CD8-positive, alpha-beta memory T cell (primary cell): ENCODE results near the gene C11orf52. TPM values are rescaled to one million over a fixed set of nuclear protein-coding genes. Genes with fewer than 3 reads are reported as not detected.

Source experiments
- CTCF ChIA-PET: fragments of 350-600 bp; sonication (Branson Sonifier 250); formaldehyde crosslinking; loops from one replicate; lab custom pipeline; 2021; ENCODE audit warnings: antibody characterized with exemption; lab: Charles Lee
- POLR2A ChIA-PET: fragments of 350-600 bp; sonication (Branson Sonifier 250); formaldehyde crosslinking; loops from one replicate; lab custom pipeline; 2021; ENCODE audit warnings: antibody characterized with exemption; lab: Charles Lee
- DNase-seq, 5 donors: peaks; one replicate each; pipeline versions ENCODE4 v3.0.0 to v3.0.0-alpha.2; 2020 to 2022; ENCODE audit warnings: mixed read lengths in 1 of 5
- H3K27ac ChIP-seq: one replicate; pipeline ENCODE4 v1.7.0; 2013; ENCODE audit warnings: low read depth, mild to moderate bottlenecking, low read length, moderate library complexity
- H3K27me3 ChIP-seq: 2 replicates; pipeline ENCODE4 v1.7.0; 2013; ENCODE audit warnings: low read length, mild to moderate bottlenecking; ENCODE audit not compliant: insufficient read depth, poor library complexity, severe bottlenecking
- H3K36me3 ChIP-seq: 2 replicates; pipeline ENCODE4 v1.7.0; 2013; ENCODE audit warnings: mild to moderate bottlenecking, low read length, moderate library complexity; ENCODE audit not compliant: insufficient read depth
- H3K4me1 ChIP-seq: 2 replicates; pipeline ENCODE4 v1.7.0; 2013; ENCODE audit warnings: mild to moderate bottlenecking, low read length, moderate library complexity; ENCODE audit not compliant: insufficient read depth
- H3K4me3 ChIP-seq: 2 replicates; pipeline ENCODE4 v1.7.0; 2013; ENCODE audit warnings: mild to moderate bottlenecking, low read length
- H3K9me3 ChIP-seq: 2 replicates; pipeline ENCODE4 v1.7.0; 2013; ENCODE audit warnings: mild to moderate bottlenecking, low read length
- H3K27ac Mint-ChIP-seq, 8 donors: one replicate each; pipeline ENCODE4 v1.8.0; 2020 to 2021; ENCODE audit warnings: mixed read lengths in 8 of 8, mild to moderate bottlenecking in 6 of 8, inconsistent platforms in 3 of 8, moderate library complexity in 3 of 8
- H3K27me3 Mint-ChIP-seq, 2 donors: one replicate each; pipeline ENCODE4 v1.8.0; 2020 to 2021; ENCODE audit warnings: mixed read lengths in 2 of 2, mild to moderate bottlenecking in 1 of 2, moderate library complexity in 1 of 2
- H3K36me3 Mint-ChIP-seq, 3 donors: one replicate each; pipeline ENCODE4 v1.8.0; 2020 to 2021; ENCODE audit warnings: mixed read lengths in 3 of 3, inconsistent platforms in 1 of 3, mild to moderate bottlenecking in 1 of 3
- H3K4me1 Mint-ChIP-seq, 3 donors: one replicate each; pipeline ENCODE4 v1.8.0; 2020 to 2021; ENCODE audit warnings: mixed read lengths in 3 of 3, inconsistent platforms in 1 of 3, mild to moderate bottlenecking in 1 of 3
- H3K4me3 Mint-ChIP-seq, 7 donors: one replicate each; pipeline ENCODE4 v1.8.0; 2020 to 2021; ENCODE audit warnings: mixed read lengths in 7 of 7, mild to moderate bottlenecking in 6 of 7, moderate library complexity in 4 of 7, inconsistent platforms in 2 of 7
- H3K9me3 Mint-ChIP-seq, 5 donors: one replicate each; pipeline ENCODE4 v1.8.0; 2020 to 2022; ENCODE audit warnings: mixed read lengths in 5 of 5, mild to moderate bottlenecking in 3 of 5, moderate library complexity in 2 of 5, inconsistent platforms in 1 of 5
- polyA plus RNA-seq: library from polyadenylated mRNA; unstranded; fragments of 300-500 nt; fragmentation: Illumina TruSeq; gene quantifications from one replicate; pipeline ENCODE4 v1.2.3, GENCODE V29; 2021
- total RNA-seq, 2 experiments: library from RNA; stranded (reverse); gene quantifications; one replicate each; pipeline ENCODE4 v1.2.3, GENCODE V29; 2021

C11orf52 gene
- total and polyA plus RNA-seq, 3 experiments from 2014 or later = not detected

DNA sequence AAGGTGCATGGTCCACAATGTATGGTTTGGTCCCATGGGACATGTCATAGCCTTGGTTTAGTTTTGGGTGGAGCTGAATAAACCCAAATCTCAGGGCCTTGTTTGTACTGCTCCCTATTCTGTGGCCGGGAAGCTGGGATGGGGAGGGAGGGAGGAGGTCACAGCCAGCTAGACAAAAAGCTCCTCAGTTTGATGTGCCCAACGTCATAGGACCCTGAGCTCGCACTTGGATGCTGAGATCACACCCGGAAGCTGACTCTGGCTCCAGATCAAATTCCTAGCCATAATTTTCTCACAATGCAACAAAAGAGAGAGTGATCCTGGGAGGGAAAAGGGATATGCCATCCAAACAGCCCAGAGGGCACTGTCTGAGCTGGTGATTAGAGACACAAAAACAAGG is 4.7 kb upstream of the C11orf52 start:
- H3K9me3 ChIP-seq = no peaks in the 10 kb centered on the region
- peaks cover 36 to 70% of the 10 kb centered on the region in 2 donors for H3K27me3 Mint-ChIP-seq
- H3K36me3 ChIP-seq = no peaks in the 10 kb centered on the region
- ChIA-PET CTCF (interaction anchor here (1.0 kb wide), 1 partner anchor 18 kb away, joined by 3 read pairs; no protein-coding TSS in a partner anchor), POLR2A (no interaction called here)
- H3K4me3 Mint-ChIP-seq = no peak overlapping the region
- no peak overlapping the region for H3K4me3 ChIP-seq
- peaks cover 6% of the 10 kb centered on the region for H3K27me3 ChIP-seq
- no peak overlapping the region for H3K27ac ChIP-seq
- peaks cover 0 to 2% (median 0%) of the 10 kb centered on the region in 3 donors for H3K36me3 Mint-ChIP-seq
- no peak for DNase-seq
- H3K27ac Mint-ChIP-seq = no peak overlapping the region
- no peaks in the 10 kb centered on the region for H3K4me1 ChIP-seq
- no peaks in the 10 kb centered on the region for H3K4me1 Mint-ChIP-seq
- peaks cover 0 to 5% (median 0%) of the 10 kb centered on the region in 5 donors for H3K9me3 Mint-ChIP-seq

DNA sequence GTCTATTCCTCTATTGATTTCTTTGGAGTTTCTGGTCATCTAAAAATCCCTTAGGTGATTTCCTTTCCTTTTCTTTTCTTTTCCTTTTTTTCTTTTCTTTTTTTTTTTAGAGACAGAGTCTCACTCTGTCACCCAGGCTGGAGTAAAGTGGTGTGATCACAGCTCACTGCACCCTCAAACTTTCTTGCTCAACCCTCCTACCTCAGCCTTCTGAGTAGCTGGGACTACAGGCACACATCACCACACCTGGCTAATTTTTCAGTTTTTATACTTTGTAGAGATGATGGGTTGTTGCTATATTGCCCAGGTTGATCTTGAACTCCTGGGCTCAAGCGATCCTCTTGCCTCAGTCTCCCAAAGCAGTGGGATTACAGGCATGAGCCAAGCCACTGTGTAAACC is 1.9 kb upstream of the C11orf52 start:
- peaks cover 0 to 5% (median 0%) of the 10 kb centered on the region in 5 donors for H3K9me3 Mint-ChIP-seq
- H3K4me1 Mint-ChIP-seq = no peaks in the 10 kb centered on the region
- no peaks in the 10 kb centered on the region for H3K4me1 ChIP-seq
- no peak overlapping the region for H3K4me3 ChIP-seq
- no peaks in the 10 kb centered on the region for H3K9me3 ChIP-seq
- H3K27me3 ChIP-seq = peaks cover 5% of the 10 kb centered on the region
- no peak overlapping the region for H3K27ac ChIP-seq
- no peak overlapping the region for H3K27ac Mint-ChIP-seq
- POLR2A ChIA-PET = interaction anchor here (1.1 kb wide), 1 partner anchor 10 kb away, joined by 3 read pairs; no protein-coding TSS in a partner anchor
- no peaks in the 10 kb centered on the region for H3K36me3 ChIP-seq
- H3K36me3 Mint-ChIP-seq = peaks cover 0 to 2% (median 0%) of the 10 kb centered on the region in 3 donors
- CTCF ChIA-PET = interaction anchor here (1.2 kb wide), 1 partner anchor 9 kb away, joined by 4 read pairs; no protein-coding TSS in a partner anchor
- H3K4me3 Mint-ChIP-seq = no peak overlapping the region
- peaks cover 29 to 64% of the 10 kb centered on the region in 2 donors for H3K27me3 Mint-ChIP-seq
- DNase-seq = no peak

DNA sequence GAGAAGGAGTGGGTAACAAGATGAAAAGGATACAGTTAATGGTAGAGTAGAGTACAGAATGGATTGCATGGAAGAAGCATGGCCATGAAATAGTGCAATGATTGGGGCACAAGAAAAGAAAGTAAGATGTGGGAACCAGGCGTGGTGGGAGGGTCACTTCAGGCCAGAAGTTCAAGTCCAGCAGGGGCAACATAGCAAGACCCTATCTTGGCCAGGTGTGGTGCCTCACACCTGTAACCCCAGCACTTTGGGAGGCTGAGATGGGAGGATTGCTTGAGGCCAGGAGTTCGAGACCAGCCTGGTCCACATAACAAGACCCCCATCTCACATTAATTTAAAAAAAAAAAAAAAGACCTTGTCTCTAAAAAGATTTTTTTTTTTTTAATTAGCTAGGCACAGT is 1.4 kb upstream of the C11orf52 start:
- Mint-ChIP-seq H3K9me3 (peaks cover 0 to 5% (median 0%) of the 10 kb centered on the region in 5 donors), H3K36me3 (peaks cover 0 to 2% (median 0%) of the 10 kb centered on the region in 3 donors), H3K4me1 (no peaks in the 10 kb centered on the region), H3K27ac (no peak overlapping the region), H3K27me3 (peaks cover 29 to 58% of the 10 kb centered on the region in 2 donors), H3K4me3 (no peak overlapping the region)
- no peak overlapping the region for H3K27ac ChIP-seq
- ChIA-PET CTCF (interaction anchor here (1.2 kb wide), 1 partner anchor 9 kb away, joined by 4 read pairs; no protein-coding TSS in a partner anchor), POLR2A (interaction anchor here (1.1 kb wide), 1 partner anchor 9 kb away, joined by 3 read pairs; no protein-coding TSS in a partner anchor)
- H3K4me1 ChIP-seq = no peaks in the 10 kb centered on the region
- H3K9me3 ChIP-seq = no peaks in the 10 kb centered on the region
- H3K4me3 ChIP-seq = no peak overlapping the region
- H3K36me3 ChIP-seq = no peaks in the 10 kb centered on the region
- DNase-seq = no peak
- no peaks in the 10 kb centered on the region for H3K27me3 ChIP-seq

DNA sequence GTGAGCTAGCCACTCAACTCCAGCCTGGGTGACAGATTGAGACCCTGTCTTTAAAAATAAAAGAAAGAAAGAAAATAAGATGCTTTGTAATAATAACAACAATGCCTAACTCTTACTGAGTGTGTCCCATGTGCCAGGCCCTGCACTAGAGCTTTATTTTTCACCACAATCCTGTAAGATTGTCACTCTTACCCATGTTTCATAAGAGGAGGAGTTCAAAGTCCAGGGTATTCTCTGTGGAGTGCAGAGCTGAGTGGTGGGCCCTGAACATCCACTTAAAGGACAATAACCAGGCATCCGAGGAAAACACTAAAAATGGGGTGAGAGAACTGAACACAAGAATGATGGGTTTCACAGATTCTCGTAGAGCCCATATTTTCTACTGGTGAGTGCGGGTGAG is 925 bp upstream of the C11orf52 start:
- no peak for DNase-seq
- Mint-ChIP-seq H3K4me3 (no peak overlapping the region), H3K27me3 (peaks cover 29 to 57% of the 10 kb centered on the region in 2 donors), H3K4me1 (no peaks in the 10 kb centered on the region), H3K27ac (no peak overlapping the region), H3K9me3 (peaks cover 0 to 5% (median 0%) of the 10 kb centered on the region in 5 donors), H3K36me3 (peaks cover 0 to 2% (median 0%) of the 10 kb centered on the region in 3 donors)
- POLR2A ChIA-PET = interaction anchor here (1.1 kb wide), 1 partner anchor 9 kb away, joined by 3 read pairs; no protein-coding TSS in a partner anchor
- no peaks in the 10 kb centered on the region for H3K9me3 ChIP-seq
- no peaks in the 10 kb centered on the region for H3K27me3 ChIP-seq
- CTCF ChIA-PET = interaction anchor here (0.9 kb wide), 1 partner anchor 12 kb away, joined by 3 read pairs; no protein-coding TSS in a partner anchor
- H3K27ac ChIP-seq = no peak overlapping the region
- no peaks in the 10 kb centered on the region for H3K4me1 ChIP-seq
- H3K36me3 ChIP-seq = no peaks in the 10 kb centered on the region
- no peak overlapping the region for H3K4me3 ChIP-seq

DNA sequence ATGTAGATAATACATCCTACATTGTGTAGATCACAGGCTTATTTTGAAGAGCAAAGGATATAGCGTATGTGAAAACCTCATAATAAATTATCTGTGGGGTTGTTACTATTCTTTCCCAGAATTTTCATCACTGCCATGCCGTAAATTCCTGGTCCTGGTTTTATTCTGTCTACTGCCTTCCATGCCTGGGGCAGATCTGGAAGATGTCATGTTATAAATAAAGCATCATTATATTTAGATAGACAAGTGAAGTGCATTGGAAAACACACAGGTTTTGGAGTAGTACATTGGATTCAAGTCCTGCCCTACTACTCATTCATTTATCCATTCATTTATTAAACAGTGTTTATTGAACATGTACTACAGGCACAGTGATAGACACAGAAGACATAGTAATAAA is 2.2 kb downstream of the C11orf52 start:
- ChIA-PET POLR2A (no interaction called here), CTCF (no interaction called here)
- Histone ChIP-seq H3K9me3 (no peaks in the 10 kb centered on the region), H3K36me3 (no peaks in the 10 kb centered on the region), H3K4me1 (no peaks in the 10 kb centered on the region), H3K27me3 (no peaks in the 10 kb centered on the region), H3K27ac (no peak overlapping the region), H3K4me3 (no peak overlapping the region)
- H3K4me3 Mint-ChIP-seq = no peak overlapping the region
- H3K27me3 Mint-ChIP-seq = peaks cover 19 to 34% of the 10 kb centered on the region in 2 donors
- DNase-seq = no peak
- peaks cover 0 to 5% (median 0%) of the 10 kb centered on the region in 5 donors for H3K9me3 Mint-ChIP-seq
- peaks cover 3 to 4% (median 3%) of the 10 kb centered on the region in 3 donors for H3K4me1 Mint-ChIP-seq
- peaks cover 0 to 2% (median 0%) of the 10 kb centered on the region in 3 donors for H3K36me3 Mint-ChIP-seq
- no peak overlapping the region for H3K27ac Mint-ChIP-seq

DNA sequence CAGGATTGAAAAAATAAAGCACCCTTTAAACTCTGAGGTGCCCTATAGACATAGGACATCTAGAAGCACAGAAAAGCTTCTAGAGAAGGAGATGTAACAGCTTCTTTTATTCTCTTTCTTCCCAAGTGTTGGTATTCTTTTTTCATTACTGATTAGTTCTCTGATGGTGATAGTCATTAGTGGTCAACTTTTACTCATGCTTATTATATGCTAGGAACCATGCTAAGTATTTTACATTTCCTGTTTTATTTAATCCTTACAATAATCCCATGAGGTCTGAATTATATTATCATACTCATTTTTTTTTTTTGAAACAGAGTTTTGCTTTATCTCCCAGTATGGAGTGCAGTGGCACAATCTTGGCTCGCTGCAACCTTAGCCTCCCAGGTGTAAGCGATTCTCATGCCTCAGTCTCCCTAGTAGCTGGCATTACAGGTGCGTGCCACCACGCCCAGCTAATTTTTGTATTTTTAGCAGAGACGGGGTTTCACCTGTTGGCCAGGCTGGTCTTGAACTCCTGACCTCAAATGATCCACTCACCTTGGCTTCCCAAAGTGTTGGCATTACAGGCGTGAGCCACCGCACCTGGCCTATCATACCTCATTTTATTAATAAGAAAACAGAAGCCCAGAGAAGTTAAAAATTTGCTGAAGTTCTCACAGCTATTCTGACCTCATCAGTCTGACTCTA is 3.0 kb downstream of the C11orf52 start:
- Mint-ChIP-seq H3K27ac (no peak overlapping the region), H3K9me3 (peaks cover 0 to 2% (median 0%) of the 10 kb centered on the region in 5 donors), H3K36me3 (peaks cover 0 to 2% (median 0%) of the 10 kb centered on the region in 3 donors), H3K27me3 (peaks cover 11 to 26% of the 10 kb centered on the region in 2 donors), H3K4me3 (no peak overlapping the region), H3K4me1 (peaks cover 10 to 11% (median 11%) of the 10 kb centered on the region in 3 donors)
- ChIA-PET CTCF (no interaction called here), POLR2A (no interaction called here)
- DNase-seq = no peak
- Histone ChIP-seq H3K4me1 (peaks cover 7% of the 10 kb centered on the region), H3K27ac (no peak overlapping the region), H3K9me3 (no peaks in the 10 kb centered on the region), H3K4me3 (no peak overlapping the region), H3K36me3 (no peaks in the 10 kb centered on the region), H3K27me3 (no peaks in the 10 kb centered on the region)

DNA sequence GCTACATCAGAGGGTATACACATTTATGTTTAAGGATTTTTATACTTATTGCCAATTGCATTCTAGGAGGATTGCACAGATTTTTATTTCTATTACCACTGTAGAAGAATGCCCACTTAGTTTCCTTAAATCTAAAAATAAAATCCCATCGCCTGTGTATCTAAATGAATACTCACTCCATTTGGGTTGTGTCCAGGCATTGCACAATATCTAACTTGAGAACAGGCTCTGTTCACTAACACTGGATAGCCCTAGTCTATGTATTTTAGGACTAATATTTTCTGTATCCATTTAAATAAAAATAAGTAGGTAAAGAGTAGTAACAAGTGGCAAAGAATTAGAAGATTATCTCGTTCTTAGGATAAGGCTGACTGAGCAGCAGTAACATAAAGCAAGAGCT is 4.1 kb downstream of the C11orf52 start:
- Mint-ChIP-seq H3K4me3 (no peak overlapping the region), H3K27ac (no peak overlapping the region), H3K9me3 (no peaks in the 10 kb centered on the region), H3K27me3 (peaks cover 6 to 19% of the 10 kb centered on the region in 2 donors), H3K4me1 (peaks cover 14 to 21% (median 15%) of the 10 kb centered on the region in 3 donors), H3K36me3 (no peaks in the 10 kb centered on the region)
- Histone ChIP-seq H3K27me3 (no peaks in the 10 kb centered on the region), H3K9me3 (no peaks in the 10 kb centered on the region), H3K27ac (no peak overlapping the region), H3K4me3 (no peak overlapping the region), H3K4me1 (peaks cover 7% of the 10 kb centered on the region), H3K36me3 (no peaks in the 10 kb centered on the region)
- CTCF ChIA-PET = no interaction called here
- DNase-seq = no peak
- POLR2A ChIA-PET = no interaction called here

DNA sequence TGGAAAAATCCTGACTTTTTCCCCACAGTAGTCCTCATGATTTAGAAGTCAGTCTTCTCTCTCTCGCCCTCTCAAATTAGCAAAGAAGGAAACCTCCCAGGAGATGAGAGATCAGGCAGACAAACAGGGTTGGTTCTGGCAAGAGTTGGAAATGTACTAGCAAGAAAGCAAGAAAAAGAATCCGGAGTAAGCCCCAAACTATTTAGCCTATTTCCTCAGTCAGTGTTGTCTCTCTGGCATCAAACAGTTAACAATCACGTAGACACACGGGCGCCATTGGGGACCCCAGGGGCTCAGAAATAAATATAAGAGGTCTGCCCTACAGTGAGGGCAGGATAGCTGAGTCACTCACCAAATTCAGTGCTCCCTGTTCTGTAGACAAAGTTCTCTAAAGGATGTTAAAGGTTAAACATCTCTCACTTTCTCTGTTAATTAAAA is 4.7 kb downstream of the C11orf52 start:
- no peaks in the 10 kb centered on the region for H3K36me3 ChIP-seq

More for the DNA sequence above, 4.7 kb downstream of the C11orf52 start:
- Mint-ChIP-seq H3K4me1 (peaks cover 14 to 21% (median 15%) of the 10 kb centered on the region in 3 donors), H3K27ac (no peak overlapping the region), H3K27me3 (peaks cover 6 to 14% of the 10 kb centered on the region in 2 donors), H3K9me3 (no peaks in the 10 kb centered on the region), H3K4me3 (peak overlapping the region in 1 of 7 donors; percentile 55), H3K36me3 (no peaks in the 10 kb centered on the region)
- no peaks in the 10 kb centered on the region for H3K9me3 ChIP-seq
- H3K27ac ChIP-seq = no peak overlapping the region
- H3K4me1 ChIP-seq = peaks cover 7% of the 10 kb centered on the region
- no peaks in the 10 kb centered on the region for H3K27me3 ChIP-seq
- no peak for DNase-seq
- H3K4me3 ChIP-seq = no peak overlapping the region
- ChIA-PET POLR2A (no interaction called here), CTCF (no interaction called here)
